H1 (cell line): ENCODE results near the gene VAMP2. TPM values are rescaled to one million over a fixed set of nuclear protein-coding genes. Genes with fewer than 3 reads are reported as not detected.

Source experiments
- CTCF ChIA-PET: fragments of 300-600 bp; sonication (Branson Sonifier 250); formaldehyde crosslinking; loops from one replicate; lab custom pipeline; 2021; ENCODE audit not compliant: partially characterized antibody; lab: Charles Lee
- POLR2A ChIA-PET: fragments of 300-600 bp; sonication (Branson Sonifier 250); formaldehyde crosslinking; loops from one replicate; lab custom pipeline; 2021; ENCODE audit warnings: inconsistent platforms; ENCODE audit not compliant: partially characterized antibody; lab: Charles Lee
- DNase-seq, 2 experiments: peaks; one replicate each; pipeline versions ENCODE4 v3.0.0 to v3.0.0-alpha.2; 2010 to 2022; ENCODE audit warnings: low spot score in 2 of 2, low read depth in 1 of 2, mixed read lengths in 1 of 2
- FAIRE-seq: peaks from 2 replicates; lab custom pipeline; 2011; peaks lifted over from hg19 to GRCh38; lab: Jason Lieb, UNC
- H2AFZ ChIP-seq: 2 replicates; pipeline ENCODE4 v1.8.1; 2012; ENCODE audit warnings: low read length, inconsistent platforms
- H2AK5ac ChIP-seq: 2 replicates; pipeline ENCODE4 v1.6.1; 2013; ENCODE audit warnings: low read depth, low read length
- H2BK120ac ChIP-seq: replicated peaks from 2 replicates; pipeline ENCODE3; 2013; ENCODE audit warnings: low read depth, low read length, inconsistent platforms
- H2BK12ac ChIP-seq: 2 replicates; pipeline ENCODE4 v1.6.1; 2013; ENCODE audit warnings: low read depth, low read length
- H2BK15ac ChIP-seq: 2 replicates; pipeline ENCODE4 v1.6.1; 2013; ENCODE audit warnings: low read length
- H2BK20ac ChIP-seq: 2 replicates; pipeline ENCODE4 v1.6.1; 2013; ENCODE audit warnings: low read length
- H2BK5ac ChIP-seq: 2 replicates; pipeline ENCODE4 v1.6.1; 2013; ENCODE audit warnings: low read depth, low read length
- H3K14ac ChIP-seq: 2 replicates; pipeline ENCODE4 v1.6.1; 2013; ENCODE audit warnings: inconsistent platforms; ENCODE audit not compliant: insufficient read length
- H3K18ac ChIP-seq: 2 replicates; pipeline ENCODE4 v1.6.1; 2013; ENCODE audit warnings: low read length; ENCODE audit errors: extremely low read depth
- H3K23ac ChIP-seq: 2 replicates; pipeline ENCODE4 v1.6.1; 2013; ENCODE audit warnings: inconsistent platforms; ENCODE audit not compliant: insufficient read length
- H3K23me2 ChIP-seq: 2 replicates; pipeline ENCODE4 v1.6.1; 2013; ENCODE audit warnings: low read depth, low read length
- H3K27ac ChIP-seq: 2 replicates; pipeline ENCODE4 v1.6.1; 2011; ENCODE audit warnings: low read depth, low read length, inconsistent platforms
- H3K27me3 ChIP-seq, 4 experiments: replicated peaks in 1 of 4; 1 replicate in 1 of 4; 2 replicates in 3 of 4; pipeline versions ENCODE4 v1.6.1 to v1.8.1; 2011 to 2013; ENCODE audit warnings: low read length in 3 of 4, mild to moderate bottlenecking in 3 of 4, inconsistent platforms in 2 of 4, mixed read lengths in 2 of 4, moderate library complexity in 1 of 4; ENCODE audit not compliant: control insufficient read depth in 3 of 4, insufficient read depth in 3 of 4; ENCODE audit errors: extremely low read depth in 1 of 4
- H3K36me3 ChIP-seq, 4 experiments: 2 replicates each; pipeline versions ENCODE4 v1.6.1 to v1.8.1; 2011 to 2013; ENCODE audit warnings: mild to moderate bottlenecking in 4 of 4, low read length in 3 of 4, moderate library complexity in 2 of 4, control low read depth in 1 of 4, inconsistent platforms in 1 of 4; ENCODE audit not compliant: insufficient read depth in 4 of 4, control insufficient read depth in 2 of 4
- H3K4ac ChIP-seq: replicated peaks from 2 replicates; pipeline ENCODE3; 2013; ENCODE audit warnings: low read length, low read depth, mixed read lengths, inconsistent platforms; ENCODE audit not compliant: insufficient read length
- H3K4me1 ChIP-seq, 4 experiments: replicated peaks in 1 of 4; 1 replicate in 1 of 4; 2 replicates in 3 of 4; pipeline versions ENCODE4 v1.6.1 to v1.8.1; 2011 to 2013; ENCODE audit warnings: low read length in 3 of 4, inconsistent platforms in 2 of 4, mixed read lengths in 1 of 4; ENCODE audit not compliant: insufficient read depth in 4 of 4, control insufficient read depth in 3 of 4
- H3K4me2 ChIP-seq, 2 experiments: 2 replicates each; pipeline versions ENCODE4 v1.6.1 to v1.8.1; 2011 to 2013; ENCODE audit warnings: low read depth in 2 of 2, low read length in 2 of 2, control low read depth in 1 of 2, inconsistent platforms in 1 of 2, mild to moderate bottlenecking in 1 of 2; ENCODE audit not compliant: insufficient read depth in 1 of 2
- H3K4me3 ChIP-seq, 4 experiments: fragments of 200-600, 300-600 bp in 1 of 4; sonication (generic), shearing (Covaris generic), sonication (Bioruptor Twin) in 1 of 4; 2 replicates each; pipeline versions ENCODE4 v1.5.1 to v1.8.1; 2011 to 2016; ENCODE audit warnings: low read length in 4 of 4, low read depth in 3 of 4, control low read depth in 2 of 4, inconsistent platforms in 2 of 4, mild to moderate bottlenecking in 2 of 4, mixed read lengths in 1 of 4, moderate library complexity in 1 of 4; ENCODE audit not compliant: insufficient read depth in 2 of 4; ENCODE audit errors: extremely low read depth in 1 of 4
- H3K56ac ChIP-seq: replicated peaks from 2 replicates; pipeline ENCODE3; 2013; ENCODE audit warnings: low read depth, mild to moderate bottlenecking, mixed read lengths, low read length, inconsistent platforms; ENCODE audit not compliant: insufficient read length
- H3K79me1 ChIP-seq: 2 replicates; pipeline ENCODE4 v1.6.1; 2013; ENCODE audit warnings: low read depth, low read length, control low read depth
- H3K79me2 ChIP-seq, 2 experiments: 2 replicates each; pipeline versions ENCODE4 v1.6.1 to v1.8.1; 2012 to 2013; ENCODE audit warnings: low read length in 2 of 2, mild to moderate bottlenecking in 2 of 2, inconsistent platforms in 1 of 2; ENCODE audit not compliant: insufficient read depth in 2 of 2, control insufficient read depth in 1 of 2
- H3K9ac ChIP-seq, 4 experiments: replicated peaks in 1 of 4; 1 replicate in 1 of 4; 2 replicates in 3 of 4; pipeline versions ENCODE4 v1.6.1 to v1.8.1; 2011 to 2013; ENCODE audit warnings: low read depth in 3 of 4, low read length in 3 of 4, control low read depth in 2 of 4, mild to moderate bottlenecking in 2 of 4, moderate library complexity in 2 of 4, inconsistent platforms in 1 of 4; ENCODE audit errors: extremely low read depth in 1 of 4
- H3K9me3 ChIP-seq, 2 experiments: 2 replicates each; pipeline versions ENCODE4 v1.6.1 to v1.8.1; 2012 to 2013; ENCODE audit warnings: mild to moderate bottlenecking in 2 of 2, moderate library complexity in 2 of 2, control low read depth in 1 of 2, inconsistent platforms in 1 of 2, low read depth in 1 of 2, low read length in 1 of 2, mixed read lengths in 1 of 2; ENCODE audit not compliant: insufficient read depth in 2 of 2
- H4K20me1 ChIP-seq, 2 experiments: replicated peaks in 1 of 2; 2 replicates each; pipeline versions ENCODE3 to v1.8.1; 2011 to 2013; ENCODE audit warnings: inconsistent platforms in 2 of 2, low read length in 2 of 2, mild to moderate bottlenecking in 1 of 2; ENCODE audit not compliant: insufficient read depth in 2 of 2, control insufficient read depth in 1 of 2
- H4K5ac ChIP-seq: 2 replicates; pipeline ENCODE4 v1.6.1; 2013; ENCODE audit warnings: low read length, low read depth, mixed read lengths, inconsistent platforms; ENCODE audit not compliant: insufficient read length
- H4K8ac ChIP-seq: 2 replicates; pipeline ENCODE4 v1.8.0; 2013; ENCODE audit warnings: mild to moderate bottlenecking, moderate library complexity, low read length, inconsistent platforms; ENCODE audit not compliant: insufficient read depth; ENCODE audit errors: extremely low read depth
- H4K91ac ChIP-seq: replicated peaks from 2 replicates; pipeline ENCODE3; 2013; ENCODE audit warnings: low read length, mixed read lengths, inconsistent platforms; ENCODE audit not compliant: insufficient read length
- BCL11A ChIP-seq, 2 experiments: IDR thresholded peaks; one replicate each; pipeline ENCODE4 v1.6.1; 2011; ENCODE audit warnings: low read depth in 2 of 2, low read length in 2 of 2, mild to moderate bottlenecking in 2 of 2
- POLR2AphosphoS5 ChIP-seq: IDR thresholded peaks from 2 replicates; pipeline ENCODE4 v1.6.1; 2011; ENCODE audit warnings: low read depth, low read length
- whole genome bisulfite sequencing, 2 experiments: shearing (Covaris generic) in 1 of 2; methylation state at CpG; one replicate each; pipeline versions ENCODE4 v1.1.6 to v1.1.7; 2013 to 2015; ENCODE audit warnings: low lambda C conversion rate in 2 of 2, mixed read lengths in 2 of 2, inconsistent platforms in 1 of 2, low coverage in 1 of 2, missing lambda C conversion rate in 1 of 2; ENCODE audit not compliant: insufficient replicate concordance in 2 of 2, insufficient coverage in 1 of 2, insufficient read length in 1 of 2; ENCODE audit errors: extremely low coverage in 1 of 2, missing lambda C conversion rate in 1 of 2; 5-methylcytosine and 5-hydroxymethylcytosine counted together
- polyA plus RNA-seq, 7 experiments: library from polyadenylated mRNA; depleted of rRNA in 3 of 7; stranded (reverse) in 5 of 7; unstranded in 2 of 7; fragments of >200 nt in 5 of 7; fragments of 200-250 nt in 2 of 7; gene quantifications; 1 replicate in 5 of 7; 2 replicates in 1 of 7; 4 replicates in 1 of 7; pipeline versions ENCODE4 v1.2.1 to v1.2.3, GENCODE V29; 2011 to 2013; ENCODE audit warnings: missing spikeins in 2 of 7, mixed read lengths in 2 of 7
- total RNA-seq: library from RNA; stranded (reverse); fragmentation: NEBNext Ultra II Directional; extraction: Animal tissue kit (Norgen Biotek cat#: 25700); gene quantifications from 2 replicates; pipeline ENCODE4 v1.2.1, GENCODE V29; 2021

Gene VAMP2
- total and polyA plus RNA-seq, 2 of the 8 experiments (the other 6 are each of a cell fraction or from before 2014, with no cell fraction given): 19.3 to 20.5 TPM

- Histone ChIP-seq H3K23me2 (peaks cover 21% of the 10 kb centered on the region), H3K79me2 (peaks cover 0 to 5% of the 10 kb centered on the region in 2 experiments; a peak in 1 of 4 replicates), H4K5ac (no peak overlapping the region), H3K4me1 (peaks cover 12 to 33% (median 19%) of the 10 kb centered on the region in 4 experiments), H3K36me3 (peaks cover 5 to 10% (median 9%) of the 10 kb centered on the region in 4 experiments; a peak in 6 of 8 replicates), H3K4me3 (peak overlapping the region in 1 of 4 experiments; percentile 76; a peak in 1 of 8 replicates), H3K9ac (no peak overlapping the region; a peak in 1 of 7 replicates), H2BK120ac (no peak overlapping the region), H3K23ac (no peak overlapping the region), H3K79me1 (peaks cover 7% of the 10 kb centered on the region; the same call in 1 of the 2 replicates), H4K91ac (no peak overlapping the region), H2BK5ac (peak overlapping the region; percentile 19), H2AFZ (no peak overlapping the region), H2AK5ac (peak overlapping the region; percentile 93; the same call in 1 of the 2 replicates), H3K18ac (no peak overlapping the region; the same call in 1 of the 2 replicates), H3K27ac (peak overlapping the region; percentile 84; the same call in 1 of the 2 replicates), H3K4ac (no peak overlapping the region), H3K9me3 (no peaks in the 10 kb centered on the region), H4K8ac (no peak overlapping the region), H3K27me3 (no peaks in the 10 kb centered on the region), H3K14ac (no peak overlapping the region), H2BK20ac (0 out of 2 replicates have a peak overlapping the region, but pooled peaks have one; percentile 3), H2BK12ac (peak overlapping the region; percentile 63; the same call in 1 of the 2 replicates), H3K56ac (no peak overlapping the region), H3K4me2 (peak overlapping the region in 1 of 2 experiments; percentile 100; a peak in 1 of 4 replicates), H2BK15ac (no peak overlapping the region), H4K20me1 (peaks cover 0 to 16% of the 10 kb centered on the region in 2 experiments)
- POLR2A ChIA-PET: interaction anchor here (1.1 to 15.7 kb wide), 8 partner anchors 10 to 65 kb away, joined by 3 to 289 read pairs (median 14); partner anchors contain the start of genes ALOXE3, AURKB, HES7 and TMEM107
- 75% methylated on average over 13 of the region's 13 CpGs; no CpG with 5 or more reads in 1 of the 2 experiments for WGBS, 2 experiments
- CTCF ChIA-PET: interaction anchor here (0.6 to 10.3 kb wide), 4 partner anchors 10 to 294 kb away, joined by 3 to 133 read pairs (median 4); partner anchors contain the start of gene ALOXE3
- DNase-seq (no peak), FAIRE-seq (no peak)
- TF ChIP-seq POLR2AphosphoS5: no peak
- TF ChIP-seq BCL11A (IDR thresholded peaks at IDR 0.05; ENCODE audit: low read depth in 2 of 2, low read length in 2 of 2): no peak
Measured at GRCh38 chr17:8153525-8153956, 9.2 kb downstream of the VAMP2 start.
